Fibroblast of peridontal ligament (primary cell): ENCODE measurements around the gene MUS81.

Experiments used
- DNase-seq: peaks from one replicate; pipeline ENCODE4 v3.0.0-alpha.2; 2010; ENCODE audit errors: extremely low read depth

MUS81 gene

GRCh38 chr11:65892661-65893317 lies 32.6 kb downstream of the MUS81 start:
- no peak for DNase-seq

GRCh38 chr11:65894034-65894591 lies 33.9 kb downstream of the MUS81 start:
- no peak for DNase-seq

DNA sequence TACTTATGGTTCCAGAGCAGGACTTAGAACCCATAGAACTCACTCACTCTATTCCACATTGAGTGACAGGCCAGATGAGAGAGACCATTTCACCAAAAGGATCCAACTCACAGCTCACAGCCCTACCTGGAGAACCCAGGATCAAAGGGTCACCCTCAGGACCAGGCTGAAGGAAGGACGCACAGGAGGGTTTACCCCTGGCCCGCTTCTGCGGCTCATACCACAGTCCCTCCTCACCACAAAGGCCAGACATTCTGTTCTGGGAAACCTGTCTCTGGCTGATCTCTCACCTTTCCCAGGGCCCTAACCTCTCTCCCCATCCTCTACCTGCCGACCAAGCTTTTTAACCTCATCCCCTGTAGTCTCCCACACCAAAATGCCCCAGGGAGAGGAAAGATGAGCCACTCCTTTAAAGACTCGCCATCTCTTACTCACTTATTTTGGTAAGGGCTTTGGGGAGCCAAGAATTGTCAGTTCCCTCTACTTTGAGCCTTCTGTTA lies 35.3 kb downstream of the MUS81 start:
- no peak for DNase-seq

DNA sequence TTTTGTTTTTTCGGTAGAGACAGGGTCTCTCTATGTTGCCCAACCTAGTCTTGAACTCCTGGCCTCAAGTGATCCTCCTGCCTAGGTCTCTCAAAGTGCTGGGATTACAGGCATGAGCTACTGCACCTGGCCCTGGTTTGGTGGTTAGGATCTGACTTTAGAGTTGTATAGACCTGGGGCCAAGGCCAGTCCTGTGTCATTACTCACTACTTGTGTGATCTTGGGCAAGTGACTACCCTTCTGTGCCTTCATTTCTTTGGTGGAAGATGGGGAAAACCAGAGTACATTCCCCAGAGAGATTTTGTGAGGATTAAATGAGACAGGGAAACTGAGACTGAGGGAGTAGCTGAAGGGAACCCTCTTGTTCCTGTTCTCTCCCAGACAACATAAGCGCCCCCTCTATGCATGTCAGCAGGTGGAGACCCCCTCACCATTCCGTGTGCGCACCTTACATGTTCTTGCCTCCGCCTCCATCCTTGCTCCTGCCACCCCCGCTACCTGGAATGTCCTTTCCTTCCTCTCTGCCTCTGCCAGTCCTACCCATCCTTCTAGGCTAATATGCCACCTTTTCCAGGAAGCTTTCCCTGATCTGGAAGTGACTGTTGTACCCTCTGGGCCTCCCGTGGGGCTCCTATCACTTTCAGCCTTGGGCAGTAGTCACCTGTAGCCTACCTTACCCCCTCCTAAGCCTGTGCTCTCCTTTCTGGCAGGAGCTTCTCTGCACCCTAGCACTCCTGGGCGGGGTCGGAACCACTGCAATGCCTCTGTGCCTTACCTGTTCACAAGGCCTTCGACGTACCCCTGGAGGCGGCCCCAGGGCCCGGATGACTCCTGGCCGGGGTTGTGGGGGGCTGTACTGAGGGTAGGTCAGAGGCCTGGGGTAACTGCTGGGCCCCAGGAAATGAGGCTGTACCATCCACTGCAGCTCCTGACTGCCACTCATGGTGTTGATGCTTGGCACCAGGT lies 36.1 kb downstream of the MUS81 start:
- no peak for DNase-seq

DNA sequence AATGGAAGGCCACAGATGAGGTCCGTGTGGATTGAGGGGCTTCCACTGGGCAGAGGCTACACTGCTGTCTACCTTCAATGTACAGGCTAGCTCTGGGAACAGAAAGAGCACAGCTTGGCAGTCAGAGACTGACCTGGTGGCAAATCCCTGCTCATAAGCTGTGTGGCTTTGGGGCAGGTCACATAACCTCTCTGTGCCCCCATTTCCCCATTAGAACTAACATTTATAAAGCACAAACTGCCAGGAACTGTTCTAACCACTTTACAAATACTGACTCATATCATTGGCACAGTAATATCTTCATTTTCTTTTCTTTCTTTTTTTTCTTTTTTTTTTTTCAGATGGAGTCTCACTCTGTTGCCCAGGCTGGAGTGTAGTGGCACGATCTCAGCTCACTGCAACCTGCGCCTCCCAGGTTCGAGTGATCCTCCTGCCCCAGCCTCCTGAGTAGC lies 36.8 kb downstream of the MUS81 start:
- peak; percentile 57 for DNase-seq

GRCh38 chr11:65898656-65899355 lies 38.6 kb downstream of the MUS81 start:
- peak; percentile 41 for DNase-seq

GRCh38 chr11:65899356-65900124 lies 39.3 kb downstream of the MUS81 start:
- DNase-seq: peak; percentile 53

- DNase-seq: peak; percentile 92
Observed at GRCh38 chr11:65900125-65900898, 40.1 kb downstream of the MUS81 start, which contains the start of gene FOSL1. FOSL1 (minus strand) TSS chr11:65900388; CDS start chr11:65900339, 49 bp downstream.

- DNase-seq: no peak
Observed at GRCh38 chr11:65900899-65901180, 40.6 kb downstream of the MUS81 start.

GRCh38 chr11:65903068-65903481 lies 42.8 kb downstream of the MUS81 start:
- peak; percentile 80 for DNase-seq

GRCh38 chr11:65903715-65904114 lies 43.5 kb downstream of the MUS81 start:
- DNase-seq: no peak

DNA sequence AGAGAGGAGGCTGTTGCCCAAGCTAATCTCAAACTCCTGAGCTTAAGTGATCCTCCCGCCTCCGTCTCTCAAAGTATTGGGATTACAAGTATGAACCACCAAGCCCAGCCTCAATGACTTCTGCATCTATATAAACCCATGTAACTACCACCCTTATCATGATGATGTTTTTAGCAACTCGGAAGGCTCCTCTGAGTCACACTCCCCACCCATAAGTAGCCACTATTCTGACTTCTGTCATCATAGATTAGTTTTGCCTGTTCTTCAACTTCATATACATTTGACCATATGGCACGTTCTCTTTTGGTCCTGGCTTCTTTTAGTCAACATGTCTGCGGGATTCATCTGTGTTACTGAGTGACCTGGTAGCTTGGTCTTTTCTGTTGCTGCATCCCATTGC lies 46.4 kb downstream of the MUS81 start:
- DNase-seq: no peak

DNA sequence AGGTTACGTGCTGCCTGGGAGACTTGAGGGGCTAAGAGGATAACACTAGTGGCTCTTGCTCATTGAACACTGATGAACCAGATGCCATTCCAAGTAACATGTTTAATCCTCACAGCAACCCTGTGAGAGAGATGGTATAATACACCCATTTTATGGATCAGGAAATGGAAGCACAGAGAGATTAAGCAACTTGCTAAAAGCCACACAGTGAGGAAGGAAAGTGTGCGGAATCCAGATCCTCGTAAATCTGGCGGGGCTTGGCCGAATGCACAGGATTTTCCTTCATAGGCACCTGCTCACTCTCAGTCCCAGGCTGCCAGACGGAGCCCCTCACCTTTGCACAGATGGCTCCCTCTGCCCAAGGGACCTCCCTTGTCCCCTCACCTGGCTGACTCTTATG lies 47.6 kb downstream of the MUS81 start:
- DNase-seq: no peak

- peak; percentile 91 for DNase-seq
Observed at GRCh38 chr11:65911682-65912568, 51.7 kb downstream of the MUS81 start.

- peak; percentile 79 for DNase-seq
Observed at GRCh38 chr11:65912845-65913244, 52.6 kb downstream of the MUS81 start.

GRCh38 chr11:65915101-65915820 lies 55.0 kb downstream of the MUS81 start:
- no peak for DNase-seq

GRCh38 chr11:65915821-65916251 lies 55.6 kb downstream of the MUS81 start:
- peak; percentile 96 for DNase-seq
